CD4-positive, alpha-beta T cell (primary cell): ENCODE results near the gene KCTD21. TPM values are rescaled to one million over a fixed set of nuclear protein-coding genes. Genes with fewer than 3 reads are reported as not detected.
"Not testable (repeated sequence)": the region's sequence is repeated elsewhere in the genome, so short reads cannot be mapped to it uniquely, and the experiment has no call there.

Source experiments
- ATAC-seq: fragments of 200-7000 bp; cut with Tn5 transposase; one replicate; pipeline ENCODE4 v1.10.0; 2022; ENCODE audit warnings: mild to moderate bottlenecking; ENCODE audit not compliant: poor library complexity
- CTCF ChIA-PET: fragments of 350-600 bp; sonication (Branson Sonifier 250); formaldehyde crosslinking; loops from one replicate; lab custom pipeline; 2021; ENCODE audit warnings: antibody characterized with exemption, inconsistent platforms; lab: Charles Lee
- POLR2A ChIA-PET: fragments of 350-600 bp; sonication (Branson Sonifier 250); formaldehyde crosslinking; loops from one replicate; lab custom pipeline; 2021; ENCODE audit warnings: antibody characterized with exemption, inconsistent platforms; lab: Charles Lee
- DNase-seq, 14 experiments: peaks; one replicate each; pipeline ENCODE4 v3.0.0-alpha.2; 2013 to 2020; ENCODE audit warnings: mixed read lengths in 2 of 14
- H3K27ac ChIP-seq, 2 donors: one replicate each; pipeline versions ENCODE4 v1.5.1 to v1.7.0; 2013; ENCODE audit warnings: low read length in 2 of 2, low read depth in 1 of 2, mild to moderate bottlenecking in 1 of 2
- H3K27me3 ChIP-seq, 2 experiments: 1 replicate in 1 of 2; 2 replicates in 1 of 2; pipeline versions ENCODE4 v1.6.1 to v1.7.0; 2013; ENCODE audit warnings: low read length in 2 of 2, control low read depth in 1 of 2, mild to moderate bottlenecking in 1 of 2, moderate library complexity in 1 of 2; ENCODE audit not compliant: insufficient read depth in 2 of 2, control insufficient read depth in 1 of 2
- H3K36me3 ChIP-seq: one replicate; pipeline ENCODE4 v1.6.1; 2013; ENCODE audit warnings: low read length, control low read depth; ENCODE audit not compliant: insufficient read depth
- H3K4me1 ChIP-seq: one replicate; pipeline ENCODE4 v1.6.1; 2013; ENCODE audit warnings: low read length, control low read depth; ENCODE audit not compliant: insufficient read depth
- H3K4me3 ChIP-seq: one replicate; pipeline ENCODE4 v1.5.1; 2013; ENCODE audit warnings: mild to moderate bottlenecking, low read length, moderate library complexity
- H3K9me3 ChIP-seq, 2 experiments: 1 replicate in 1 of 2; 2 replicates in 1 of 2; pipeline versions ENCODE4 v1.6.1 to v1.7.0; 2013; ENCODE audit warnings: low read length in 2 of 2, mild to moderate bottlenecking in 2 of 2, control low read depth in 1 of 2, moderate library complexity in 1 of 2; ENCODE audit not compliant: control insufficient read depth in 1 of 2, insufficient read depth in 1 of 2
- H3K27ac Mint-ChIP-seq: one replicate; pipeline ENCODE4 v1.8.0; 2020; ENCODE audit warnings: mixed read lengths
- H3K27me3 Mint-ChIP-seq: one replicate; pipeline ENCODE4 v1.8.0; 2021; ENCODE audit warnings: mixed read lengths
- H3K36me3 Mint-ChIP-seq: one replicate; pipeline ENCODE4 v1.8.0; 2021; ENCODE audit warnings: low read depth, mixed read lengths
- H3K4me1 Mint-ChIP-seq: one replicate; pipeline ENCODE4 v1.8.0; 2021; ENCODE audit warnings: low read depth, mixed read lengths
- H3K4me3 Mint-ChIP-seq: one replicate; pipeline ENCODE4 v1.8.0; 2020; ENCODE audit warnings: mild to moderate bottlenecking, mixed read lengths
- H3K9me3 Mint-ChIP-seq: one replicate; pipeline ENCODE4 v1.8.0; 2020; ENCODE audit warnings: mixed read lengths
- CTCF ChIP-seq: fragments of 200-600 bp; IDR thresholded peaks from one replicate; pipeline ENCODE4 v1.8.0; 2022; ENCODE audit warnings: antibody characterized with exemption, mild to moderate bottlenecking
- intact Hi-C, 2 experiments: fragments of 100-400 bp; cut with DNase I in 1 of 2; cut with micrococcal nuclease in 1 of 2; formaldehyde crosslinking; loops; one replicate each; pipeline versions ENCODE4 v1.15.1 to v1.9.0; 2023 to 2025; cut with DNase I, micrococcal nuclease
- total RNA-seq, 174 experiments: library from RNA in 2 of 174; stranded (reverse) in 2 of 174; gene quantifications; one replicate each; pipeline ENCODE4 v1.2.3 and lab custom pipeline; 2021 to 2026

KCTD21 gene
- total RNA-seq, 2 experiments from 2014 or later: 3.5 to 6.5 TPM

- no peaks in the 10 kb centered on the region for H3K27me3 Mint-ChIP-seq
- H3K27ac ChIP-seq: no peak overlapping the region
- H3K27ac Mint-ChIP-seq: peak overlapping the region; percentile 51
- no peak for ATAC-seq
- ChIA-PET CTCF (interaction anchor here (0.7 kb wide), 1 partner anchor 80 kb away, joined by 3 read pairs; no protein-coding TSS in a partner anchor), POLR2A (no interaction called here)
- no peak overlapping the region for H3K4me3 ChIP-seq
- H3K9me3 ChIP-seq: no peaks in the 10 kb centered on the region
- H3K4me1 ChIP-seq: no peaks in the 10 kb centered on the region
- H3K4me1 Mint-ChIP-seq: no peaks in the 10 kb centered on the region
- peaks cover 50% of the 10 kb centered on the region for H3K36me3 Mint-ChIP-seq
- no peak overlapping the region for H3K4me3 Mint-ChIP-seq
- TF ChIP-seq CTCF: no peak
- H3K27me3 ChIP-seq: no peaks in the 10 kb centered on the region
- no peak for DNase-seq
- intact Hi-C loops: no loop called here
- H3K9me3 Mint-ChIP-seq: no peaks in the 10 kb centered on the region
- peaks cover 18% of the 10 kb centered on the region for H3K36me3 ChIP-seq
Measured at GRCh38 chr11:78177216-78177615, 11.2 kb downstream of the KCTD21 start.

- TF ChIP-seq CTCF: no peak
- ATAC-seq (no peak), DNase-seq (no peak)
- peaks cover 50% of the 10 kb centered on the region for H3K36me3 Mint-ChIP-seq
- no peaks in the 10 kb centered on the region for H3K4me1 Mint-ChIP-seq
- POLR2A ChIA-PET: no interaction called here
- no peak overlapping the region for H3K27ac ChIP-seq
- CTCF ChIA-PET: no interaction called here
- intact Hi-C loops: no loop called here
- no peaks in the 10 kb centered on the region for H3K9me3 ChIP-seq
- H3K4me1 ChIP-seq: no peaks in the 10 kb centered on the region
- peaks cover 18% of the 10 kb centered on the region for H3K36me3 ChIP-seq
- peak overlapping the region; percentile 5 for H3K27ac Mint-ChIP-seq
- no peak overlapping the region for H3K4me3 Mint-ChIP-seq
- H3K4me3 ChIP-seq: no peak overlapping the region
- H3K27me3 ChIP-seq: no peaks in the 10 kb centered on the region
- no peaks in the 10 kb centered on the region for H3K27me3 Mint-ChIP-seq
- no peaks in the 10 kb centered on the region for H3K9me3 Mint-ChIP-seq
Measured at GRCh38 chr11:78176605-78177141, 11.8 kb downstream of the KCTD21 start.

- ATAC-seq, H3K4me1 Mint-ChIP-seq, H3K4me1 ChIP-seq, H3K27me3 ChIP-seq, H3K4me3 ChIP-seq, DNase-seq, H3K27me3 Mint-ChIP-seq, POLR2A ChIA-PET, H3K9me3 Mint-ChIP-seq, H3K4me3 Mint-ChIP-seq, H3K27ac ChIP-seq, intact Hi-C loops, H3K9me3 ChIP-seq: not testable (repeated sequence)
- peak overlapping the region; percentile 5 for H3K27ac Mint-ChIP-seq
- peaks cover 18% of the 10 kb centered on the region for H3K36me3 ChIP-seq
- CTCF ChIA-PET: interaction anchor here (0.9 kb wide), 1 partner anchor 276 kb away, joined by 4 read pairs; no protein-coding TSS in a partner anchor
- peaks cover 50% of the 10 kb centered on the region for H3K36me3 Mint-ChIP-seq
Measured at GRCh38 chr11:78175862-78176261, 12.6 kb downstream of the KCTD21 start.

GRCh38 chr11:78171951-78172350 is 16.5 kb downstream of the KCTD21 start:
- CTCF ChIA-PET: no interaction called here

More at GRCh38 chr11:78171951-78172350, 16.5 kb downstream of the KCTD21 start:
- Histone ChIP-seq H3K4me3 (no peak overlapping the region), H3K9me3 (no peaks in the 10 kb centered on the region), H3K27me3 (no peaks in the 10 kb centered on the region), H3K27ac (no peak overlapping the region), H3K36me3 (peaks cover 18% of the 10 kb centered on the region), H3K4me1 (no peaks in the 10 kb centered on the region)
- Mint-ChIP-seq H3K27me3 (no peaks in the 10 kb centered on the region), H3K4me1 (no peaks in the 10 kb centered on the region), H3K4me3 (no peak overlapping the region), H3K27ac (no peak overlapping the region), H3K9me3 (no peaks in the 10 kb centered on the region), H3K36me3 (peaks cover 37% of the 10 kb centered on the region)
- TF ChIP-seq CTCF: no peak
- ATAC-seq (no peak), DNase-seq (no peak)
- intact Hi-C loops: no loop called here
- POLR2A ChIA-PET: no interaction called here
